Measurements from ENCODE around the gene GGN. TPM values are rescaled to one million over a fixed set of nuclear protein-coding genes. Genes with fewer than 3 reads are reported as not detected.

The GGN gene
- total RNA-seq, 4 donors from 2014 or later: 0.63 to 3.0 (median 1.8) TPM

DNA sequence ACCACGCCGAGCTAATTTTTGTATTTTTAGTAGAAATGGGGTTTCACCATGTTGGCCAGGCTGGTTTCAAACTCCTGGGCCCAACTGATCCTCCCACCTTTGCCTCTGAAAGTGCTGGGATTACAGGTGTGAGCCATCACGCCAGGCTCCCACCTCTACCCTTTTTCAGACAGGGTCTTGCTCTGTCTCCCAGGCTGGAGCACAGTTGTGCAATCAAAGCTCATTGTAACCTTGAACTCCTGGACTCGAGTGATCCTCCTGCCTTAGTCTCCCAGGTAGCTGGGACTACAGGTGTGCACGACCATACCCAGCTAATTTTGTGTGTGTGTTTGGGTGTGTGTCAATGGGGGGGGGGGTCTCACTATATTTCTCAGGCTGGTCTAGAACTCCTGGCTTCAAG is 36.4 kb upstream of the GGN start:
- DNase-seq: no peak
- no peak overlapping the region for H3K27ac ChIP-seq
- H3K4me3 ChIP-seq (replicated peaks in 1 of 3): no peak overlapping the region
- no peaks in the 10 kb centered on the region for H3K4me1 ChIP-seq
- H3K9me3 ChIP-seq: no peaks in the 10 kb centered on the region
- intact Hi-C loops (cut with DNase I): no loop called here
- 81 to 88% methylated on average over 4 to 5 of the region's 5 CpGs for WGBS, 2 donors
- no peaks in the 10 kb centered on the region for H3K27me3 ChIP-seq
- H3K36me3 ChIP-seq: no peaks in the 10 kb centered on the region
- TF ChIP-seq, protein P1, sequence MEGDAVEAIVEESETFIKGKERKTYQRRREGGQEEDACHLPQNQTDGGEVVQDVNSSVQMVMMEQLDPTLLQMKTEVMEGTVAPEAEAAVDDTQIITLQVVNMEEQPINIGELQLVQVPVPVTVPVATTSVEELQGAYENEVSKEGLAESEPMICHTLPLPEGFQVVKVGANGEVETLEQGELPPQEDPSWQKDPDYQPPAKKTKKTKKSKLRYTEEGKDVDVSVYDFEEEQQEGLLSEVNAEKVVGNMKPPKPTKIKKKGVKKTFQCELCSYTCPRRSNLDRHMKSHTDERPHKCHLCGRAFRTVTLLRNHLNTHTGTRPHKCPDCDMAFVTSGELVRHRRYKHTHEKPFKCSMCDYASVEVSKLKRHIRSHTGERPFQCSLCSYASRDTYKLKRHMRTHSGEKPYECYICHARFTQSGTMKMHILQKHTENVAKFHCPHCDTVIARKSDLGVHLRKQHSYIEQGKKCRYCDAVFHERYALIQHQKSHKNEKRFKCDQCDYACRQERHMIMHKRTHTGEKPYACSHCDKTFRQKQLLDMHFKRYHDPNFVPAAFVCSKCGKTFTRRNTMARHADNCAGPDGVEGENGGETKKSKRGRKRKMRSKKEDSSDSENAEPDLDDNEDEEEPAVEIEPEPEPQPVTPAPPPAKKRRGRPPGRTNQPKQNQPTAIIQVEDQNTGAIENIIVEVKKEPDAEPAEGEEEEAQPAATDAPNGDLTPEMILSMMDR (IDR thresholded peaks at IDR 0.05): no peak
- TF ChIP-seq POLR2A (IDR thresholded peaks at IDR 0.05): no peak

DNA sequence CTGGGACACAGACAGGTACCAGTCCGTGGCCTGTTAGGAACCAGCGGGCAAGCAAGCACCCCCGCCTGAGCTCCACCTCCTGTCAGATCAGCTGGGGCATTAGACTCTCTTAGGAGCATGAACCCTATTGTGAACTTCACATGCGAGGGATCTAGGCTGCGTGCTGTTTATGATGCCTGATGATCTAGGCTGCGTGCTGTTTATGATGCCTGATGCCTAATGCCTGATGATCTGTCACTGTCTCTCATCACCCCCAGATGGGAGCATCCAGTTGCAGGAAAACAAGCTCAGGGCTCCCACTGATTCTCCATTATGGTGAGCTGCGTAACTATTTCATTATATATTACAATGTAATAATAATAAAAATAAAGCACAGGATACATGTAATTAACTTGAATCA is 34.6 kb upstream of the GGN start:
- 78 to 80% methylated on average over 4 to 6 of the region's 7 CpGs for WGBS, 2 donors
- TF ChIP-seq, protein P1 (IDR thresholded peaks at IDR 0.05): no peak
- TF ChIP-seq POLR2A (IDR thresholded peaks at IDR 0.05): no peak
- Histone ChIP-seq H3K27ac (no peak overlapping the region), H3K27me3 (no peaks in the 10 kb centered on the region), H3K4me3 (replicated peaks in 1 of 3) (no peak overlapping the region), H3K9me3 (no peaks in the 10 kb centered on the region), H3K4me1 (peaks cover 9 to 10% of the 10 kb centered on the region in 2 donors), H3K36me3 (no peaks in the 10 kb centered on the region)
- no peak for DNase-seq
- intact Hi-C loops (cut with DNase I): no loop called here

DNA sequence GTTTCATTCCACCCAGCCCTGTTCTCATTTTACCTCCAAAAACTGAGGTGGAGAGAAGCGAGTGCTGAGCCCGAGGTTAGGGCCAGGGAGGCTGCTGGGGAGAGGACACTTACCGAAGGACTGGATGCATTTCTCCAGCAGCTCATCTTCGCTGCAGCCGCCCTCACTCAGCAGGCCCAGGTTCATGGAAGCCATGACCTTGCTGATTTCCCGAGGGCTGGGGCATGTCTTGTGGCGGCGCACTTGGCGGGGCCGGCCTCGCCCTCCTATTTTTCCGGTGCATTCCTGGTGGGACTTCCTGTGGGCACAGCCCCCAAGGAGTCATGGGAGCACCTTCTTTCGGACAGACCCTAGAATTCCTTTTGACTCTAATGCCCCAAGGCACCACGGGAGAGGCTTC is 34.0 kb upstream of the GGN start:
- 75 to 82% methylated on average over 14 of the region's 14 CpGs for WGBS, 2 donors
- intact Hi-C loops (cut with DNase I): no loop called here
- peaks cover 9 to 10% of the 10 kb centered on the region in 2 donors for H3K4me1 ChIP-seq
- no peak for DNase-seq
- no peak overlapping the region for H3K4me3 ChIP-seq (replicated peaks in 1 of 3)
- no peaks in the 10 kb centered on the region for H3K9me3 ChIP-seq
- no peaks in the 10 kb centered on the region for H3K36me3 ChIP-seq
- TF ChIP-seq, protein P1 (IDR thresholded peaks at IDR 0.05): no peak
- no peak for TF ChIP-seq POLR2A (IDR thresholded peaks at IDR 0.05)
- H3K27ac ChIP-seq: no peak overlapping the region
- no peaks in the 10 kb centered on the region for H3K27me3 ChIP-seq

DNA sequence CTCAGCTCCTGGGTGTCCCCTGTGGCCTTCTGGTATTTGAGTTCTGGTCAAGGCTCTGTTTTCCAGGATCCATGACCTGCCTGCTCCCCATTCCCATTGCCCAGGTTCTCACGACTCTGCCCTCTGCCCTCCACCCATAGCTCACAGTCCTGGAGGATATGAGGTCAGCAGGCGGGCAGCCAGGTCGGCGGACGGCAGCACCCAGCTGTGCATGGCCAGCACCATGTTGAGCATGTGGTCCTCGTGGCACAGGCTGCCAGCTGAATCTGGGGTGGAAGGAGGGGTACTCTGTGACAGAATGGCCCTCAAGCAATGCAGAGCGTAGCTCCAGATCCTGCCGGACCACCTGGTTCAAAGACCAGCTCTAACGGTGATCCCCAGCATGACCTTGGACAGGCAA is 33.1 kb upstream of the GGN start:
- intact Hi-C loops (cut with DNase I): no loop called here
- DNase-seq: no peak
- 77 to 92% methylated on average over 3 to 6 of the region's 9 CpGs for WGBS, 2 donors
- H3K4me3 ChIP-seq (replicated peaks in 1 of 3): no peak overlapping the region
- H3K27ac ChIP-seq: no peak overlapping the region
- TF ChIP-seq, protein P1 (IDR thresholded peaks at IDR 0.05): no peak
- no peak for TF ChIP-seq POLR2A (IDR thresholded peaks at IDR 0.05)
- H3K4me1 ChIP-seq: peaks cover 9 to 10% of the 10 kb centered on the region in 2 donors
- H3K27me3 ChIP-seq: no peaks in the 10 kb centered on the region
- H3K9me3 ChIP-seq: no peaks in the 10 kb centered on the region
- H3K36me3 ChIP-seq: no peaks in the 10 kb centered on the region

DNA sequence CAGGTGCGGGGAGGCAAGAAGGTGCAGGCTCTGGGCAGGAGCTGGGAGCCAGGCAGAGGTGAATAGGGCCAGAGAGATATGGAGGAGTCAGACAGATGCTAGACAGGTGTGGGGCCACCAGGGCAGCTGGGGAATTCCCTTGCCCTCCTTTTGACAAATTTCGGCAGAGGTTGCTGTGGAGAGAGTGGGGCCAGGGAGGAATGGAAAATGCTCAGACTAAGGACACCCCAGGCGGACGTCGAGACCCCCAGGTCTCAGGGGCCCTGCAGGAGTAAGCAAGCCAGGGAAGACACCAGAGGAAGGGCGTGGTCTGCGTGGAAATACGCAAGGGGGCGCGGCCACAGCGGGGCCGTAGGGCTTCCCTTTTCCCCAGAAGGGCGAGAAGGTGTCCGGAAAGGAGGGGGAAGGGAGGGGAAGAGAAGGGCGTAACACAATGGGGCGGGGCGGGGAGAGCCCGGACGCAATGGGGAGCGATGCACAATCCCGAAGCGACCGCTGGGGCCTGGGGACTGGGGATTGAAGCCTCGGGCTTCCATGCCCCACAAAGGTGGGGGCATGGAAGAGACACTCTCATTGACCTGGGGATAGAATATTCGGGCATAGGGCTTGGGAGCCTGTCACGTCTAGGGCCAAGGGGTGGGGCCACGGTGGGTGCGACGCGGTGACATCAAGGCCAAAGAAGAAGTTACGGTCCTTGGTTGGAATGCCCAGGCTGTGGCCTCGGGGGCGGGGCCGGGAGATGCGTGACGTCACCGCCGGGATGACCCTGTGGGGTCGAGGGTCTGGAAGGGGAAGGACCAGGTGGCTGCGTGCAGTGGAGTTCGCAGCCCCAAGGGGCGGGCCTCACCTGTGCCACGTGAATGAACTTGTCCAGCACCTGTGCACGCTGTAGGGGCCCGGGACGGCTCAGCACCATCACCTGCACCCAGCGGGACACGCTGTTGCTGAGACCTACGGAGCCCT is 30.0 kb upstream of the GGN start:
- 6 to 9% methylated on average over 43 of the region's 49 CpGs for WGBS, 2 donors
- intact Hi-C loops (cut with DNase I): no loop called here
- H3K9me3 ChIP-seq: no peaks in the 10 kb centered on the region
- H3K27me3 ChIP-seq: no peaks in the 10 kb centered on the region
- H3K36me3 ChIP-seq: no peaks in the 10 kb centered on the region
- TF ChIP-seq POLR2A (IDR thresholded peaks at IDR 0.05): no peak
- TF ChIP-seq, protein P1 (IDR thresholded peaks at IDR 0.05): no peak
- peak; percentile 40 to 41 for DNase-seq
- peaks cover 9 to 10% of the 10 kb centered on the region in 2 donors for H3K4me1 ChIP-seq
- H3K4me3 ChIP-seq (replicated peaks in 1 of 3): peak overlapping the region in 1 of 3 donors; percentile 10
- no peak overlapping the region for H3K27ac ChIP-seq

Data from thyroid gland (tissue), 4 donors.